ENCODE results near the gene STYK1.
"Not testable (repeated sequence)": the region's sequence is repeated elsewhere in the genome, so short reads cannot be mapped to it uniquely, and the experiment has no call there.

STYK1 gene

DNA sequence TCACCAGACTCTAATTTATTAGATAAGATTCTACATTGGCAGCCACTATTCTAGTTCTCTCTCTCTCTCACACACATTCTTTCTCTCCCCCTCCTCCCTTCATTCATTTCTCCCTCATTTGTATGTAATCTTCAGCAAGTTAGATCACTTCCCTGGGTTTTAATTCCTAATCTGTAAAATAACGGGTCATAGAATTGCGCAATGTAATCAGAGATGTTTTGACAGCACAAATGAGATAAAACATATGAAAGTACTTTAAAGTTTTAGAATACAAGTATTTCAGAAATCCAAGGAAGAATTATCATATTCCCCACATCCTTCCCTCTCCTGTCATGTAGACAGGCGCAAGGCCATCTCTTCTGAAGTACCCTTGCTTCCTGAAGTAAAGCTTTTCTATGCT lies 21.7 kb downstream of the STYK1 start:
- no peak overlapping the region for H3K4me3 ChIP-seq (ENCODE audit: low read depth, low read length)
- in situ Hi-C loops (cut with HindIII; ENCODE audit: low sequenced_read_pairs) = no loop called here
- no peak for DNase-seq (ENCODE audit: low read depth)
- TF ChIP-seq CTCF (IDR thresholded peaks at IDR 0.05; ENCODE audit: low read depth, low read length, missing control alignments) = no peak

GRCh38 chr12:10646576-10646975 lies 27.3 kb downstream of the STYK1 start:
- H3K4me3 ChIP-seq (ENCODE audit: low read depth, low read length); DNase-seq (ENCODE audit: low read depth); in situ Hi-C loops (cut with HindIII; ENCODE audit: low sequenced_read_pairs): not testable (repeated sequence)

DNA sequence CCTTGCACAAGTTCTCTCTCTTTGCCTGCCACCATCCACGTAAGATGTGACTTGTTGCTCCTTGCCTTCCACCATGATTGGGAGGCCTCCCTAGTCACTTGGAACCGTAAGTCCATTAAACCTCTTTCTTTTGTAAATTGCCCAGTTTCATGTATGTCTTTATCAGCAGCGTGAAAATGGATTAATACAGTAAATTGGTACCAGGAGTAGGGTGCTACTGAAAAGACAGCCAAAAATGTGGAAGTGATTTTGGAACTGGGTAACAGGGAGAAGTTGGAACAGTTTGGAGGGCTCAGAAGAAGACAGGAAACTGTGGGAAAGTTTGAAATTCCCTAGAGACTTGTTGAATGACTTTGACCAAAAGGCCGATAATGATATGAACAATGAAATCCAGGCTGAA lies 27.9 kb downstream of the STYK1 start:
- DNase-seq (ENCODE audit: low read depth) = no peak
- no peak overlapping the region for H3K4me3 ChIP-seq (ENCODE audit: low read depth, low read length)
- in situ Hi-C loops (cut with HindIII; ENCODE audit: low sequenced_read_pairs) = no loop called here
- no peak for TF ChIP-seq CTCF (IDR thresholded peaks at IDR 0.05; ENCODE audit: low read depth, low read length, missing control alignments)

DNA sequence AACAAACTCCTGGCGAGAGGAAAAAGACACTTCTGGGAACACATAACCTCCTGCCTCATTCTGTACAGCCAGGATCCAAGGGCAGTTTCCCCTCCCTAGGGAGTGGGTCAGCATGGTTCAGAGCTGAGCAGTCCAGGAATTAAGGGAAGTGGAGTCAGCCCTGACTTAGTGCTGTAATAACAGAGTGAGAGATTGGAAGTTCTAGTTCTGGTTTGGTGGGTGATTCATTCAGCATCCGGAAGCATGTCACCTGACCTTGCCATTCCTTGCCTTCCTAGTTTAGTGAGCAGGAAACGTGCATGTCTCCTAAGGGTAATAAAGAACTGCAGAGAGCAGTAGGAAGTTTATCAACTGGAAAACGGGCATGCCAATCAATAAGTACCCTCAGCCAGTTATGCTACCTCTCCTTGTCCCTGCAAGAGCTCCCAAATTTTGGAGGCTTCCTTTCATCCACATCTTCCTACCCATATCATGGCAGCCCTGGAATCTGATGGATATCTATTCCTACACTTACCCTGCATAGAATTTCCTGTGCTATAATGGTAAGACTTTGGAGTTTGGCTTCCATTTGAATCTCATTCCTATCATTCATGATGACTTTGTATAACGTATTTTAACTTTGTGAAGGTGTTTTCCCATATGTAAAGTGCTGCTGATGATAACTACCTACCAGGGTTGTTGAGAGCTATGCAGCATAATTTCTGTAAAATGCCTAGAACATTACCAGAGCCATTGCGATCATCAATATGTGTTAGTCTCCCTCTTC lies 31.9 kb downstream of the STYK1 start:
- TF ChIP-seq CTCF (IDR thresholded peaks at IDR 0.05; ENCODE audit: low read depth, low read length, missing control alignments) = no peak
- in situ Hi-C loops (cut with HindIII; ENCODE audit: low sequenced_read_pairs) = no loop called here
- DNase-seq (ENCODE audit: low read depth) = no peak
- H3K4me3 ChIP-seq (ENCODE audit: low read depth, low read length) = no peak overlapping the region

- no peak for DNase-seq (ENCODE audit: low read depth)
- TF ChIP-seq CTCF (IDR thresholded peaks at IDR 0.05; ENCODE audit: low read depth, low read length, missing control alignments) = no peak
- in situ Hi-C loops (cut with HindIII; ENCODE audit: low sequenced_read_pairs) = no loop called here
- no peak overlapping the region for H3K4me3 ChIP-seq (ENCODE audit: low read depth, low read length)
Observed at GRCh38 chr12:10638728-10639127, 35.1 kb downstream of the STYK1 start.

- no peak overlapping the region for H3K4me3 ChIP-seq (ENCODE audit: low read depth, low read length)
- no peak for DNase-seq (ENCODE audit: low read depth)
- TF ChIP-seq CTCF (IDR thresholded peaks at IDR 0.05; ENCODE audit: low read depth, low read length, missing control alignments) = no peak
- in situ Hi-C loops (cut with HindIII; ENCODE audit: low sequenced_read_pairs) = no loop called here
Observed at GRCh38 chr12:10636611-10637010, 37.2 kb downstream of the STYK1 start.

DNA sequence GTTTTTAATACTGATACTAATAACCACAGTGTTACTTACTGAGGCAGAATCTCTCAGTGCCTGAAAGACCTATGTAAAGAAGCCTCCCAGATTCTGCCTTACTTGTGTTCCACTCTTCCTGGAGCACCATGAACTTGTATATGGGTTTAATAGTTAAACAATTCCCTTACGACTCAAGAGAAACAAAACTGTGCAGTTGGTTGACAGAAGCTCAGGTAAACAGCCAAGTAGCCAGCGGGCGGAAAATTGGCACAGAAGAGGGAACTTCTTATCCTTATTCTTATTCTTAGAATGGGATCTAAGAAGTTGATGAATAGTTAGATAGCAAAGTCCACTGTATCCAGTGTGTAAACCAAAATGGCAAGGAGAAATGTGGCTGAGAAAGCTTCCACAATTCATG lies 37.7 kb downstream of the STYK1 start:
- in situ Hi-C loops (cut with HindIII; ENCODE audit: low sequenced_read_pairs) = no loop called here
- DNase-seq (ENCODE audit: low read depth) = no peak
- no peak for TF ChIP-seq CTCF (IDR thresholded peaks at IDR 0.05; ENCODE audit: low read depth, low read length, missing control alignments)
- no peak overlapping the region for H3K4me3 ChIP-seq (ENCODE audit: low read depth, low read length)

Data from astrocyte of the cerebellum (primary cell).